Pons (tissue), 1 donor: ENCODE measurements around the gene PAK4.
"Not testable (repeated sequence)": the region's sequence is repeated elsewhere in the genome, so short reads cannot be mapped to it uniquely, and the experiment has no call there.

Experiments
- DNase-seq: peaks from one replicate; pipeline ENCODE4 v3.0.0-alpha.2; 2016; ENCODE audit warnings: low spot score

The PAK4 gene

GRCh38 chr19:39125554-39126311 is at the start of gene PAK4:
Gene PAK4, plus strand, starts transcription at chr19:39125786. Its CDS starts 43,768 bp downstream, at chr19:39169554.
- peak; percentile 97 for DNase-seq

GRCh38 chr19:39077323-39077722 is 48.3 kb upstream of the PAK4 start:
- no peak for DNase-seq

- DNase-seq = peak; percentile 98
Measured at GRCh38 chr19:39078436-39079200, 47.0 kb upstream of the PAK4 start.

GRCh38 chr19:39080431-39080830 is 45.2 kb upstream of the PAK4 start:
- DNase-seq = no peak

- no peak for DNase-seq
Measured at GRCh38 chr19:39082167-39082566, 43.4 kb upstream of the PAK4 start.

- peak; percentile 78 for DNase-seq
Measured at GRCh38 chr19:39082745-39083598, 42.6 kb upstream of the PAK4 start.

- DNase-seq = no peak
Measured at GRCh38 chr19:39083599-39083982, 42.0 kb upstream of the PAK4 start.

- no peak for DNase-seq
Measured at GRCh38 chr19:39083983-39084731, 41.4 kb upstream of the PAK4 start, which contains the start of gene ACP7. Gene ACP7, plus strand, starts transcription at chr19:39084368. Its CDS starts 902 bp downstream, at chr19:39085270.

GRCh38 chr19:39084732-39085080 is 40.9 kb upstream of the PAK4 start:
- no peak for DNase-seq

- no peak for DNase-seq
Measured at GRCh38 chr19:39085392-39085791, 40.2 kb upstream of the PAK4 start.

GRCh38 chr19:39086386-39086785 is 39.2 kb upstream of the PAK4 start:
- no peak for DNase-seq

- no peak for DNase-seq
Measured at GRCh38 chr19:39087907-39088686, 37.5 kb upstream of the PAK4 start.

- DNase-seq = not testable (repeated sequence)
Measured at GRCh38 chr19:39090016-39090415, 35.6 kb upstream of the PAK4 start.

GRCh38 chr19:39090881-39091280 is 34.7 kb upstream of the PAK4 start:
- DNase-seq = no peak

GRCh38 chr19:39095799-39096540 is 29.6 kb upstream of the PAK4 start:
- not testable (repeated sequence) for DNase-seq

- DNase-seq = no peak
Measured at GRCh38 chr19:39097299-39097698, 28.3 kb upstream of the PAK4 start.

- no peak for DNase-seq
Measured at GRCh38 chr19:39097721-39098120, 27.9 kb upstream of the PAK4 start.

GRCh38 chr19:39098365-39099269 is 27.0 kb upstream of the PAK4 start:
- DNase-seq = no peak

GRCh38 chr19:39099341-39099740 is 26.2 kb upstream of the PAK4 start:
- no peak for DNase-seq
